Measurements from ENCODE around the gene GPATCH4. TPM values are rescaled to one million over a fixed set of nuclear protein-coding genes. Genes with fewer than 3 reads are reported as not detected.

The GPATCH4 gene
- total RNA-seq, 1 experiment from 2014 or later: 71.7 TPM

- Histone ChIP-seq H3K4ac (ENCODE audit: low read depth, low read length) (no peak overlapping the region), H3K23ac (ENCODE audit: insufficient read length, low read depth, low read length) (no peak overlapping the region), H2AFZ (ENCODE audit: low read length) (no peak overlapping the region), H2BK12ac (ENCODE audit: insufficient read length, low read depth, low read length) (no peak overlapping the region), H2BK15ac (ENCODE audit: low read depth, low read length) (no peak overlapping the region), H4K91ac (ENCODE audit: insufficient read length, low read depth, low read length) (no peak overlapping the region), H3K79me1 (ENCODE audit: insufficient read depth, low read depth, low read length, poor library complexity, severe bottlenecking) (no peaks in the 10 kb centered on the region), H2BK120ac (ENCODE audit: low read depth, low read length, poor library complexity, severe bottlenecking) (no peak overlapping the region), H4K20me1 (ENCODE audit: control insufficient read depth, insufficient read depth, insufficient read length) (no peaks in the 10 kb centered on the region), H3K27me3 (ENCODE audit: insufficient read depth, low read length) (peaks cover 10% of the 10 kb centered on the region; the same call in 1 of the 2 replicates), H3K23me2 (ENCODE audit: insufficient read length, low read depth, low read length, poor library complexity, severe bottlenecking) (peaks cover 11% of the 10 kb centered on the region), H4K8ac (replicated peaks; ENCODE audit: insufficient read length, low read depth, low read length) (no peak overlapping the region), H3K27ac (ENCODE audit: insufficient read length, low read depth, low read length) (no peak overlapping the region), H3K56ac (ENCODE audit: insufficient read length, low read depth, low read length) (no peak overlapping the region), H2AK5ac (ENCODE audit: insufficient read length, low read length) (no peak overlapping the region), H4K5ac (ENCODE audit: insufficient read length, low read depth, low read length) (no peak overlapping the region), H3K14ac (ENCODE audit: insufficient read depth, low read length) (no peak overlapping the region), H2BK5ac (ENCODE audit: insufficient read length, low read length) (no peak overlapping the region), H3T11ph (ENCODE audit: low read length) (no peak overlapping the region), H3K18ac (ENCODE audit: insufficient read length, low read depth, low read length) (no peak overlapping the region), H3K9me3 (ENCODE audit: control insufficient read depth, low read depth, low read length) (no peaks in the 10 kb centered on the region), H3K9ac (ENCODE audit: extremely low read depth, insufficient read length, low read length) (no peak overlapping the region), H3K79me2 (ENCODE audit: insufficient read depth, low read length) (no peaks in the 10 kb centered on the region), H3K4me1 (ENCODE audit: insufficient read depth, low read length) (peaks cover 4% of the 10 kb centered on the region; the same call in 1 of the 2 replicates), H3K4me2 (ENCODE audit: insufficient read depth, insufficient read length, low read length) (no peak overlapping the region), H2BK20ac (ENCODE audit: low read depth, low read length, poor library complexity, severe bottlenecking) (no peak overlapping the region)
- Mint-ChIP-seq H3K27ac (no peak overlapping the region), H3K4me1 (peaks cover 21 to 24% of the 10 kb centered on the region in 2 experiments), H3K27me3 (ENCODE audit: low read depth) (peaks cover 96% of the 10 kb centered on the region), H3K36me3 (ENCODE audit: insufficient read depth in 1 of 3, low read depth in 3 of 3) (no peaks in the 10 kb centered on the region), H3K4me3 (no peak overlapping the region), H3K9me3 (no peaks in the 10 kb centered on the region; a peak in 1 of 5 replicates)
- TF ChIP-seq CTCF (conservative IDR thresholded peaks at IDR 0.05): no peak
- no peak for DNase-seq
- no CpG with 5 or more reads among the region's 3 CpGs for WGBS (ENCODE audit: extremely low coverage, insufficient read length, low lambda C conversion rate)
Measured at GRCh38 chr1:156644146-156644545, 42.9 kb upstream of the GPATCH4 start.
